Activated CD4-positive, alpha-beta T cell treated with anti-CD3 and anti-CD28 coated beads for 36 hours (primary cell): ENCODE data around the gene RNF157. TPM values are rescaled to one million over a fixed set of nuclear protein-coding genes. Genes with fewer than 3 reads are reported as not detected.
"Not testable (repeated sequence)": the region's sequence is repeated elsewhere in the genome, so short reads cannot be mapped to it uniquely, and the experiment has no call there.

Source experiments
- ATAC-seq: fragments of 200-7000 bp; cut with Tn5 transposase; one replicate; pipeline ENCODE4 v1.10.0; 2021; ENCODE audit warnings: mild to moderate bottlenecking, moderate library complexity
- CTCF ChIA-PET: fragments of 350-600 bp; sonication (Branson Sonifier 250); formaldehyde crosslinking; loops from one replicate; lab custom pipeline; 2021; ENCODE audit warnings: antibody characterized with exemption; lab: Charles Lee
- POLR2A ChIA-PET: fragments of 350-600 bp; sonication (Branson Sonifier 250); formaldehyde crosslinking; loops from one replicate; lab custom pipeline; 2021; ENCODE audit warnings: antibody characterized with exemption, inconsistent platforms; lab: Charles Lee
- DNase-seq: peaks from one replicate; pipeline ENCODE4 v3.0.0-alpha.2; 2020
- H3K27ac Mint-ChIP-seq: one replicate; pipeline ENCODE4 v1.8.0; 2021; ENCODE audit warnings: mixed read lengths
- H3K27me3 Mint-ChIP-seq: one replicate; pipeline ENCODE4 v1.8.0; 2021; ENCODE audit warnings: mixed read lengths
- H3K36me3 Mint-ChIP-seq: one replicate; pipeline ENCODE4 v1.8.0; 2021; ENCODE audit warnings: low read depth, mixed read lengths
- H3K4me1 Mint-ChIP-seq: one replicate; pipeline ENCODE4 v1.8.0; 2021; ENCODE audit warnings: mixed read lengths
- H3K4me3 Mint-ChIP-seq: one replicate; pipeline ENCODE4 v1.8.0; 2021; ENCODE audit warnings: mild to moderate bottlenecking, moderate library complexity, mixed read lengths
- H3K9me3 Mint-ChIP-seq: one replicate; pipeline ENCODE4 v1.8.0; 2021; ENCODE audit warnings: low read depth, mixed read lengths
- intact Hi-C, 2 experiments: fragments of 100-400 bp; cut with DNase I in 1 of 2; cut with micrococcal nuclease in 1 of 2; formaldehyde crosslinking; loops; one replicate each; pipeline versions ENCODE4 v1.14.2 to v1.15.1; 2022 to 2024; cut with DNase I, micrococcal nuclease
- total RNA-seq, 2 experiments: library from RNA; stranded (reverse); gene quantifications; one replicate each; pipeline ENCODE4 v1.2.3, GENCODE V29; 2021

Gene RNF157
- total RNA-seq, 2 experiments from 2014 or later, result 24.0 to 39.4 TPM

DNA sequence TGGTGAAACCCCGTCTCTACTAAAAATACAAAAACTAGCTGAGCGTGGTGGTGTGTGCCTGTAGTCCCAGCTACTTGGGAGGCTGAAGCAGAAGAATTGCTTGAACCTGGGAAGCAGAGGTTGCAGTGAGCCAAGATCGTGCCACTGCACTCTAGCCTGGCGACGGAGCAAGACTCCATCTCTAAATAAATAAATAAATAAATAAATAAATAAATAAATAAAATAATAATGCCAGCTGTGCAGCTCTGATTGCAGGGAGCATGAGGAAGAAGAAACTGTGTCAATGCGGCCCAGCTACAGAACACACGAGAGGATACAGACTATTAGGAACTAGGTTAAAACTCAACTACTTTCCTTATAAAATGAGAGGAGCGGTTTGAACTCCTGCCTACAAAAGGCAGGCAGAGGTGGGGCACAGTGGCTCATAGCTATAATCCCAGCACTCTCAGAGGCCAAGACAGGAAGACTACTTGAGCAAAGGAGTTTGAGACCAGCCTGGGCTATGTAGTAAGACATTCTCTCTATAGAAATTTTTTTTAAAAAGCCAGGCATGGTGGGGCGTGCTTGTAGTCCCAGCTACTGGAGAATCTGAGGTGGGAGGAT is 34.6 kb downstream of the RNF157 start:
- H3K27me3 Mint-ChIP-seq, H3K4me3 Mint-ChIP-seq, ATAC-seq, H3K27ac Mint-ChIP-seq, H3K9me3 Mint-ChIP-seq, intact Hi-C loops, DNase-seq: not testable (repeated sequence)
- Mint-ChIP-seq H3K4me1 (peaks cover 31% of the 10 kb centered on the region), H3K36me3 (peaks cover 17% of the 10 kb centered on the region)
- POLR2A ChIA-PET, result interaction anchor here (0.6 kb wide), 1 partner anchor 49 kb away, joined by 3 read pairs; no protein-coding TSS in a partner anchor
- CTCF ChIA-PET, result interaction anchor here (0.6 to 1.9 kb wide), 5 partner anchors 12 to 46 kb away, joined by 3 to 7 read pairs (median 4); no protein-coding TSS in a partner anchor

DNA sequence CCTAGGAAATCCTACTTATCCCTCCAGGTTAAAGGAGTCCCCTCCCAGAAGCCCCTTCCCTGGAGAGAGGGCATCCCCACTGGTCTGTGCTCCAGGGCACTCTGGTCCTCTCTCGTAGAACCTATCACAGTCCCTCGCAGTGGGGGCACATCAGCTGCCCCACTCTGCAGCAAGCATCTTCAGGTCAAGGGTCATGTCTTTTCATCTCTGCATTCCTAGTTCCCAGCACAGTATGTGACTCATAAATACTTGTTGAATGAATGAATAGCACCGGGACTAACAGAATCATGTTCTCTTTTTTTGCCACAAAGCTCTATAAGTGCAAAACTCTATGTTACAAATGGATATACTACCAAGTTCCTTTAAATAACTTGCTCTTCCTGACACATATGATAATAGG is 36.0 kb downstream of the RNF157 start:
- ChIA-PET CTCF (interaction anchor here (0.9 kb wide), 1 partner anchor 23 kb away, joined by 3 read pairs; no protein-coding TSS in a partner anchor), POLR2A (no interaction called here)
- peaks cover 18% of the 10 kb centered on the region for H3K36me3 Mint-ChIP-seq
- H3K4me3 Mint-ChIP-seq, result no peak overlapping the region
- ATAC-seq (no peak), DNase-seq (no peak)
- intact Hi-C loops, result no loop called here
- H3K9me3 Mint-ChIP-seq, result no peaks in the 10 kb centered on the region
- H3K27ac Mint-ChIP-seq, result no peak overlapping the region
- no peaks in the 10 kb centered on the region for H3K27me3 Mint-ChIP-seq
- H3K4me1 Mint-ChIP-seq, result peaks cover 44% of the 10 kb centered on the region

DNA sequence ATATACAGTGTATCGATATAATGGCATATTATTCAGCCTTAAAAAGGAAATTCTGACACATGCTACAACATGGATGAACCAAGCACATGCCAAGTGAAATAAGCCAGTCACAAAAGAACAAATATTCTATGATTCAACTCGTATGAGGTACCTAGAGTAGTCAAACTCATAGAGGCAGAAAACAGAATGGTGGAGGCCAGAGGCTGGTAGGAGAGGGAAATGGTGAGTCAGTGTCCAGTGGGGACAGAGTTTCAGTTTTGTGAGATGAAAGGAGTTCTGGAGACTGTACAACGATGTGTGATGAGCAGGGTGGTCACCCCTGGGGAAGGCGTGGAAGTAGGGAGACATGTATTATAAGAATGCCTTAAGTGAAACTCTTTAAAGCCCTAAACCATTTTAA is 39.9 kb downstream of the RNF157 start:
- ChIA-PET POLR2A (no interaction called here), CTCF (no interaction called here)
- H3K36me3 Mint-ChIP-seq, result peaks cover 40% of the 10 kb centered on the region
- no peaks in the 10 kb centered on the region for H3K27me3 Mint-ChIP-seq
- intact Hi-C loops, result no loop called here
- H3K4me1 Mint-ChIP-seq, result peaks cover 59% of the 10 kb centered on the region
- peak overlapping the region; percentile 92 for H3K27ac Mint-ChIP-seq
- H3K9me3 Mint-ChIP-seq, result no peaks in the 10 kb centered on the region
- H3K4me3 Mint-ChIP-seq, result no peak overlapping the region
- DNase-seq (peak; percentile 61), ATAC-seq (peak; percentile 53)

DNA sequence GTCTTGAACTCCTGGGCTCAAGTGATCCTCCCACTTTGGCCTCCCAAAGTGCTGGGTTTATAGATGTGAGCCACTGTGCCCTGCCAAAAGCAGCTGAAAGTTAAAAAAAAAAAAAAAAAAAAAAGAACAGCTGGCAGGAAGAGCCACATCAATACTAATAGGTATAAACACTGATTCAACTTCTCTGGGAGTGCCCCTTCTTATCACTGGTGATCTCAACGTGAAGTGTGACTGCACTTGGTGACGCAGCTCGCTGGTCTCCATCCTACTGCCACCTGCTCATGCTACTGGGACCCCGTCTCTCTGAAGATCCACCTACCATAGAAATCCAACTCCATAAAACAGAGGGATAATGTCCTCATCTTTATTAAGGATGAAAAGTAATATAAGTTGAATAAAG is 40.8 kb downstream of the RNF157 start:
- peak overlapping the region; percentile 92 for H3K27ac Mint-ChIP-seq
- peaks cover 64% of the 10 kb centered on the region for H3K4me1 Mint-ChIP-seq
- no peaks in the 10 kb centered on the region for H3K9me3 Mint-ChIP-seq
- no peaks in the 10 kb centered on the region for H3K27me3 Mint-ChIP-seq
- DNase-seq (peak; percentile 81), ATAC-seq (peak; percentile 91)
- CTCF ChIA-PET, result interaction anchor here (0.5 to 1.8 kb wide), 10 partner anchors 9 to 374 kb away, joined by 3 to 7 read pairs (median 4); no protein-coding TSS in a partner anchor
- peaks cover 45% of the 10 kb centered on the region for H3K36me3 Mint-ChIP-seq
- intact Hi-C loops, result loop anchor here (1.0 to 5.0 kb wide), 6 partner anchors 8 to 73 kb away; partner anchors contain the start of gene FOXJ1 (in 1 of the 2)
- POLR2A ChIA-PET, result interaction anchor here (1.1 to 1.7 kb wide), 7 partner anchors 57 to 75 kb away, joined by 4 to 11 read pairs (median 5); partner anchors contain the start of gene UBALD2
- H3K4me3 Mint-ChIP-seq, result peak overlapping the region; percentile 21

DNA sequence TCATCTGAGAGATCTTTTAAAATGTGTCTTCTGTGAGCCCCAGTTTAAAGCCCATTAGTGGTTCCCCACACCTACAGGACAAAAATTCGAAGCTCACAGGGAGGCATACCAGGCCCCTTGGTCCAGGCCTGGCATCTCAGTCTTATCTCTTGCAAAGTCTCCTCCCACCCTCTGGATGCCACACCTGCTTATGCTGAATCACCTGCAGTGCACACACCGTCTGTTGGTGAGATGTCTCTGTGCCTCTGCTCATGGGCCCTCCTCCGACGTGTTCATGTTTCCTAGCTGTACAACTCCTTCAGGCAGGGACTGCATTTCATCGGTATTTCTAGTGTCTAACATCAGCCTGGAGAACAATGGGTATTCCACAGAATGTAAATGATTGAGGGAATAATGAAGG is 41.6 kb downstream of the RNF157 start:
- intact Hi-C loops, result loop anchor here (1.0 to 5.0 kb wide), 6 partner anchors 7 to 74 kb away; partner anchors contain the start of gene FOXJ1 (in 1 of the 2)
- ChIA-PET CTCF (interaction anchor here (0.5 to 1.8 kb wide), 9 partner anchors 10 to 82 kb away, joined by 3 to 7 read pairs (median 3); no protein-coding TSS in a partner anchor), POLR2A (interaction anchor here (1.1 to 1.7 kb wide), 7 partner anchors 58 to 76 kb away, joined by 4 to 11 read pairs (median 5); partner anchors contain the start of gene UBALD2)
- peak; percentile 54 for DNase-seq
- Mint-ChIP-seq H3K4me1 (peaks cover 66% of the 10 kb centered on the region), H3K36me3 (peaks cover 45% of the 10 kb centered on the region), H3K9me3 (no peaks in the 10 kb centered on the region), H3K27me3 (no peaks in the 10 kb centered on the region), H3K4me3 (no peak overlapping the region), H3K27ac (peak overlapping the region; percentile 92)
- peak; percentile 35 for ATAC-seq

DNA sequence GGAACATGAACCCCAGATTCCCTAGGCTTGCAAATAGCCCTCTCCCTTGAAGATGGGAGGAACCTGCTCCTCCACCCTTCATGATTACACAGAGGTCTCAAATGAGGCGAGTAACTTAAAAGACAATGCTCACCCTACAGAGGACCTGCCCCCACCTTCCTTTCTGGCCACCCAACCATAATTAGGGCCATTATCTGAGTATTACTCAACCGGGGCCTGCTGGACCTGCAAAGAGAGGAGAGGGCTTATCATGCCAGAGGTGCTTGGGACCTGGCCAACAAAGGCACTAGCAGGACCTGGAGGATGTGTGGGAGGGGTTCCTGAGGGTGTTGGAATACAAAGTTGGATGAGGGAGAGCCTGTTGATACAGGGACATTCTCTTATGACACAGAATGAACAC is 42.4 kb downstream of the RNF157 start:
- intact Hi-C loops, result loop anchor here in 1 of 2 experiments (5.0 kb wide), 1 partner anchor 34 kb away; no protein-coding TSS in a partner anchor
- Mint-ChIP-seq H3K36me3 (peaks cover 45% of the 10 kb centered on the region), H3K27me3 (no peaks in the 10 kb centered on the region), H3K4me1 (peaks cover 74% of the 10 kb centered on the region), H3K27ac (peak overlapping the region; percentile 92), H3K4me3 (no peak overlapping the region), H3K9me3 (no peaks in the 10 kb centered on the region)
- ATAC-seq, result no peak
- no peak for DNase-seq
- CTCF ChIA-PET, result interaction anchor here (0.8 to 1.8 kb wide), 2 partner anchors 18 to 83 kb away, joined by 3 to 6 read pairs; no protein-coding TSS in a partner anchor
- POLR2A ChIA-PET, result no interaction called here

DNA sequence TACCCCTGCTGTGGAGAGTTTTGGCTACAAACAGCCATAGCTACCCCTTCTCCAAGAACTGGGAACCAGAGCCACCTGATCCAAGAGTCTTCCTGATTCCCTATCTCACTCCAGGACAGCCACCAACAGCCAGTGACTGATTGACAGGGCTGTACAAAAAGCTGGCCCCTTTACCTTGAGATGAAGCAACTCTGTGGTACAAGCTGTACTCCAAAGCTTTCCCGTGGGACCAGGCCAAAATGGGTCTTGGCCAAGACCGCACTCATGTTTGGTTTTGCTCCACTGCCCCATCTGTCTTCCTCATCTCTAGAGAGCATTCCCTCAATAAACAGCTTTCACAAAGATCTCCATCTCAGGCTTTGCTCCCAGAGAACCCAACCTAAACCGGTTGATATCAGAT is 43.6 kb downstream of the RNF157 start:
- H3K4me1 Mint-ChIP-seq, result peaks cover 80% of the 10 kb centered on the region
- peak overlapping the region; percentile 55 for H3K27ac Mint-ChIP-seq
- POLR2A ChIA-PET, result interaction anchor here (1.4 kb wide), 1 partner anchor 10 kb away, joined by 3 read pairs; no protein-coding TSS in a partner anchor
- no peaks in the 10 kb centered on the region for H3K27me3 Mint-ChIP-seq
- H3K36me3 Mint-ChIP-seq, result peaks cover 45% of the 10 kb centered on the region
- ATAC-seq, result no peak
- intact Hi-C loops, result loop anchor here in 1 of 2 experiments (5.0 kb wide), 1 partner anchor 36 kb away; no protein-coding TSS in a partner anchor
- H3K4me3 Mint-ChIP-seq, result no peak overlapping the region
- CTCF ChIA-PET, result interaction anchor here (1.3 kb wide), 1 partner anchor 14 kb away, joined by 3 read pairs; no protein-coding TSS in a partner anchor
- DNase-seq, result no peak
- H3K9me3 Mint-ChIP-seq, result no peaks in the 10 kb centered on the region

DNA sequence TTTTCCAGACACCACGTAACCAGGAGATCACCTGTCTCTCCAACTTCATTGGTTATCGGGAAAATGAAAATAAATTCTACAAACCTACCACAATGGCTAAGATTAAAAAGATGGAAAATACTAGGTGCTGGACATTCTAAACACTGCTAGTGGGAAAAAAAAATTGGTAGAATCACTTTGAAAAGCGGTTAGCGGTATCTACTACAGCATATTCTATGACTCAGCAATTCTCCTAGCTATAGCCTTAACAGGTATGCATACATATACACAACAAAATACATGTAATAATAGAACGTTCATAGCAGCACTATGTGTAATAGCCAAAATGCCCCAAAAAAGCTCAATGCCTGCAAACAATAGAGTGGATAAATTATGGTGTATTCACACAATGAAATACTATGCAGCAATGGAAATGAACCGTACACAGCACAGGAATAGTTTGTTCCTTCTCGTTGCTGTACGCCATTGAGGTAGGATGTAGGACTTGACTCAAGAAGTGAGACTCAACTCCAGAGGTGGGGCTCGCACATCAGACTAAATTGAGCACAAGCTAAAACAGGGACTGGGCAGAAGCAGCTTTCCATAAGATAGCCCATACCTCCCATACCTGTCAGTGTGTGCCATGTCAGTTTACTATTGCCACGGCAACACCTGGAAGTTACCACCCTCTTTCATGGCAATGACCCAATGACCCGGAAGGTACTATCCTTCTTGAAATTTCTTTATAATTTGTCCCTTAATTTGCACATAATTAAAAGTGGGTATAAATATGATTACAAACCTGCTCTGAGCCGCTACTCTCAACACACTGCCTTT is 44.8 kb downstream of the RNF157 start:
- ATAC-seq, result no peak
- no peak for DNase-seq
- Mint-ChIP-seq H3K36me3 (peaks cover 43% of the 10 kb centered on the region), H3K4me3 (no peak overlapping the region), H3K27ac (peak overlapping the region; percentile 2), H3K9me3 (no peaks in the 10 kb centered on the region), H3K4me1 (peaks cover 86% of the 10 kb centered on the region), H3K27me3 (no peaks in the 10 kb centered on the region)
- intact Hi-C loops, result loop anchor here in 1 of 2 experiments (5.0 kb wide), 1 partner anchor 37 kb away; no protein-coding TSS in a partner anchor
- CTCF ChIA-PET, result interaction anchor here (0.6 to 1.4 kb wide), 5 partner anchors 12 to 686 kb away, joined by 3 to 5 read pairs (median 3); no protein-coding TSS in a partner anchor
- POLR2A ChIA-PET, result interaction anchor here (0.7 to 1.4 kb wide), 2 partner anchors 11 to 75 kb away, joined by 3 read pairs; no protein-coding TSS in a partner anchor

DNA sequence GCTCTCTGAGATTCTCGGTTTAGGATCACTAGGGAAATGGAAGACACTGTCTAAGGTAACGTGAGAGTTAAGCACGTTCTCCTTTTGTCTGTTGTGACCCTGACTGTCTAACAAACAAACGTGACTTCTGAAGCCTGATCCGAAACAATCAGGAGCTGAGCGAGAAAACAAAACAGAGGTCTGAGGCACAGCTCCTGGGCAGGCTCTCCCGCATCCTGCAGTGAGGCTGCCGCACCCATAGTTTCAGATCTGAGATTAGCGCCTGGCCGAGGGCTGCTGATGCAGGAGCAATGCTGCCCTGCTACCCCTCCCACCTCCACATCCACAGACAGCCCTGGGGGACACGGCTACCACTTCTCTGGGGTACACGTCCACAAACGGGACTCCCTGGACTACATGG is 46.7 kb downstream of the RNF157 start:
- CTCF ChIA-PET, result interaction anchor here (0.7 to 5.6 kb wide), 5 partner anchors 13 to 85 kb away, joined by 3 to 87 read pairs (median 4); no protein-coding TSS in a partner anchor
- POLR2A ChIA-PET, result interaction anchor here (1.2 to 3.1 kb wide), 4 partner anchors 71 to 78 kb away, joined by 10 to 29 read pairs (median 20); partner anchors contain the start of gene UBALD2
- ATAC-seq, result no peak
- peak; percentile 54 for DNase-seq
- H3K4me1 Mint-ChIP-seq, result peaks cover 84% of the 10 kb centered on the region
- H3K27me3 Mint-ChIP-seq, result no peaks in the 10 kb centered on the region
- peak overlapping the region; percentile 61 for H3K4me3 Mint-ChIP-seq
- intact Hi-C loops, result loop anchor here in 1 of 2 experiments (5.0 kb wide), 2 partner anchors 411 to 544 kb away; partner anchors contain the start of genes MFSD11, SRSF2 and UNK
- no peaks in the 10 kb centered on the region for H3K9me3 Mint-ChIP-seq
- peaks cover 32% of the 10 kb centered on the region for H3K36me3 Mint-ChIP-seq
- H3K27ac Mint-ChIP-seq, result peak overlapping the region; percentile 96

DNA sequence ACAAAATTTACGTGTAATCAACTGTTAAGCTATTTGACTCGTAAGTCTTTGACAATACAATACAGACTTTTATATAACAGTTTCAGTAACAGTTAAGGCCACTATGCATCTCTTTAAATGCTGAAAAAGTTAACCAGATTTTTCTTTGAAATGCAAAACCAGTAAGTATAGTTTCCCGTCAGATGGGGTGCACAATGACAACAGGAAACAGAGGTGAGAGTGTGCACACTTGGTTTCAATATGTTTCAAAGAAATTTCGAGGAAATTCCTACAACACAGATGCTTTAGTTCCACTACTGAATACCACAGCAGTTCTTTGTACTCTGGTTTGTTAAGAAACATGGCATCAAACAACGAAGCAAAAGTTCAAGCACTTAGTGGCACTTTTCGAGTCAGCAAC is 48.4 kb downstream of the RNF157 start:
- Mint-ChIP-seq H3K4me3 (peak overlapping the region; percentile 61), H3K27me3 (no peaks in the 10 kb centered on the region), H3K27ac (peak overlapping the region; percentile 96), H3K4me1 (peaks cover 80% of the 10 kb centered on the region), H3K9me3 (no peaks in the 10 kb centered on the region), H3K36me3 (peaks cover 21% of the 10 kb centered on the region)
- intact Hi-C loops, result loop anchor here (1.0 to 5.0 kb wide), 9 partner anchors 7 to 545 kb away; partner anchors contain the start of genes MFSD11 (in 1 of the 2), SRSF2 (in 1 of the 2) and UNK (in 1 of the 2)
- CTCF ChIA-PET, result interaction anchor here (0.7 to 5.6 kb wide), 15 partner anchors 12 to 88 kb away, joined by 3 to 87 read pairs (median 4); no protein-coding TSS in a partner anchor
- POLR2A ChIA-PET, result interaction anchor here (0.6 to 3.1 kb wide), 12 partner anchors 10 to 406 kb away, joined by 3 to 29 read pairs (median 9); partner anchors contain the start of gene UBALD2
- peak; percentile 79 for ATAC-seq
- DNase-seq, result peak; percentile 63
